ENCODE measurements around the gene OR9A2.

The OR9A2 gene

DNA sequence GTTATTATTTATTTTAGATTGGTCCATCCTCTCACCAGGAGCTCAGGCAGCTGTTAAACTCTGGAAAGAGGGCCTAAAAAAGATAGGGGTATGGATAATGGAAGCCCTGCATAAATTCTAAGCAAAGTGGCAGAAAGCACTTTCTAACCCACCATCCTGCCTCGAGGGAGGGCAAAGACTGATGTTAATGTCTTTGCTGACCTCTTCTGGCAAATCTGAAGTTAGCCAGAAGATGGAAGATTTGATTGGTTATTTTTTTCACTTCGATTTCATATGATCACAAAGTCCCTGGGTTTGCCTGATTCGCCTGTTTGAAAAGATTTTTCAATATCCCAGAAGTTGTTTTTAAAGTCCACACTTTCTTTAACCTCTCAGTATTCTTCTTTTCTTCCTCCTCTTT lies 24.8 kb downstream of the OR9A2 start:
- TF ChIP-seq, protein P1, sequence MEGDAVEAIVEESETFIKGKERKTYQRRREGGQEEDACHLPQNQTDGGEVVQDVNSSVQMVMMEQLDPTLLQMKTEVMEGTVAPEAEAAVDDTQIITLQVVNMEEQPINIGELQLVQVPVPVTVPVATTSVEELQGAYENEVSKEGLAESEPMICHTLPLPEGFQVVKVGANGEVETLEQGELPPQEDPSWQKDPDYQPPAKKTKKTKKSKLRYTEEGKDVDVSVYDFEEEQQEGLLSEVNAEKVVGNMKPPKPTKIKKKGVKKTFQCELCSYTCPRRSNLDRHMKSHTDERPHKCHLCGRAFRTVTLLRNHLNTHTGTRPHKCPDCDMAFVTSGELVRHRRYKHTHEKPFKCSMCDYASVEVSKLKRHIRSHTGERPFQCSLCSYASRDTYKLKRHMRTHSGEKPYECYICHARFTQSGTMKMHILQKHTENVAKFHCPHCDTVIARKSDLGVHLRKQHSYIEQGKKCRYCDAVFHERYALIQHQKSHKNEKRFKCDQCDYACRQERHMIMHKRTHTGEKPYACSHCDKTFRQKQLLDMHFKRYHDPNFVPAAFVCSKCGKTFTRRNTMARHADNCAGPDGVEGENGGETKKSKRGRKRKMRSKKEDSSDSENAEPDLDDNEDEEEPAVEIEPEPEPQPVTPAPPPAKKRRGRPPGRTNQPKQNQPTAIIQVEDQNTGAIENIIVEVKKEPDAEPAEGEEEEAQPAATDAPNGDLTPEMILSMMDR (IDR thresholded peaks at IDR 0.05; ENCODE audit: low read depth, low read length): peak; percentile 19
- no peak for DNase-seq (ENCODE audit: extremely low read depth, low read depth)

DNA sequence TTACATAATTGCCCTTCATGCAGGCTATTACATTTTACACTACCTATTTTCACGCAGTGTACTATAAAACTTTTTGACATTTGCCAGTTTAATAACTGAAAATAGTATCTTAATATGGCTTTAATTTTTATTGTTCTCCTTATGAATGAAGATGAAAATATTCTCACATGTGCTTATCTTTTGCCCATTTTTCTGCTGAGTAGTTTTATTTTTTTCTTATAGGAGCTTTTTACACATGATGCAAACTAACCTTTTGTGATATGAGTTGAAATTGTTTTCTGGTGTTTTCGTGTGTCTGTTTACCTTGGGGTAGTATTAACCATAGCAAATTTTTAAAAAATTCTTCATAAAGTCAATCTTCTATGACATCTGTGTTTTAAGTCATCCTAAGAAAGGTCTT lies 26.3 kb downstream of the OR9A2 start:
- no peak for DNase-seq (ENCODE audit: extremely low read depth, low read depth)
- TF ChIP-seq, protein P1 (IDR thresholded peaks at IDR 0.05; ENCODE audit: low read depth, low read length): no peak

DNA sequence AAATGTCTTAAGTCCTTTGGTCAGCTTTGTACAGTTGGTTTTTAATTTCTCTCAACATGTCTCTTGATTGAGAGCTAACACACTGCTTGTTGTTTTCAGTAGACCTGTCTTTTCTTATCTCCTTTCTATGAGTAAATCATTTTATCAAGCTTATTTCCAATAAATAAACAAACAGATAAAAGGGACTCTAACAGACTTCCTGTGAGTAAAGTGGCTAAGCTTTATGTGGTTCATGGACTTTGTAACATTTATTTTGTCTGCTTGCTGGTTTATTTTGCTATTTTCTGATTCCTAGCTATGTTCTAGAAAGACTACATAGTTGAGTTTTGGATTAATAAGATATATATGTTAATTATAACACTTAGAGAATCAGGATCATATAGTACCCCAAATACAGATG lies 27.1 kb downstream of the OR9A2 start:
- no peak for DNase-seq (ENCODE audit: extremely low read depth, low read depth)
- TF ChIP-seq, protein P1 (IDR thresholded peaks at IDR 0.05; ENCODE audit: low read depth, low read length): no peak

DNA sequence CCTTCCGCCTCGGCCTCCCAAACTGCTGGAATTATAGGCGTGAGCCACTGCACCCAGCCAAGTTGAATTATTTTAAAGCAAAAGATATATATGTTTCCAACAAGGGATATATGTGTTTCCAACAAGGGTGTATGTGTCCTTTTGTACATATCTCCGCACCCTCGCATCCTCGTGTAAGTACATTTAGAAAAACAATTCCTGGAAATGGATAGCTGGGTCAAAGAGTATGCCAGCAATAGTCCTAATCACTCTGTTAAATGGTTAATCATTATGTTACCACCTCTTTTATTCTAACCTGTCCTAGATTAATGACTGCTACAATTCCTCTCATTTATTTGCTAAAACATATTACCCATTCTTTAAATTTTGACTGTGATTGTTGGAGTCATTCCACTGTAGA lies 28.0 kb downstream of the OR9A2 start:
- TF ChIP-seq, protein P1 (IDR thresholded peaks at IDR 0.05; ENCODE audit: low read depth, low read length): no peak
- no peak for DNase-seq (ENCODE audit: extremely low read depth, low read depth)

DNA sequence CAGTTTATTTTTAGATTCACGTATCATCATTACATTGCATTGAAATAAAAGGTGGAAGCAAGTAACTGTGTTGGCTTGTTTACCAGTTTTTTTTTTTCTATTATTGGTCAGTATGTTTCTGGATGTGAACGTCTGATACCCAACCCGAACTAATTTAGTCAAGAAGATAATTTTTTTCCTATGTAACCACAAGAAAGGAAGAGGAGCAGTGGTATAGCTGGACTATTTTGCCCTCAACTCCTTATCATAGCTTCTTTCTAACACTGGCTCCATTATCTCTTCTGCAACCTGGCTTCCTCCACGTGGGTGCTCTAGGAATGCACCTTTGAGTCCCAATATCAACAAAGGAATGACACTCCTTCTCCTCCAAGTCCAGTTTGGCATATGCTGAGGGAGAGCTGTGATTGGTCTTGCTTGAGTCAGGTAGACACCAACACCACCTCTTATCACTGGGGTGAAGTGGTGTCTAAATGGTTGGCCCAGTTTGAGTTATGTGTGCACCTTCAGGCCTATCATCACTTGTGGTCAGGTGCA lies 29.4 kb downstream of the OR9A2 start:
- TF ChIP-seq, protein P1 (IDR thresholded peaks at IDR 0.05; ENCODE audit: low read depth, low read length): no peak

DNA sequence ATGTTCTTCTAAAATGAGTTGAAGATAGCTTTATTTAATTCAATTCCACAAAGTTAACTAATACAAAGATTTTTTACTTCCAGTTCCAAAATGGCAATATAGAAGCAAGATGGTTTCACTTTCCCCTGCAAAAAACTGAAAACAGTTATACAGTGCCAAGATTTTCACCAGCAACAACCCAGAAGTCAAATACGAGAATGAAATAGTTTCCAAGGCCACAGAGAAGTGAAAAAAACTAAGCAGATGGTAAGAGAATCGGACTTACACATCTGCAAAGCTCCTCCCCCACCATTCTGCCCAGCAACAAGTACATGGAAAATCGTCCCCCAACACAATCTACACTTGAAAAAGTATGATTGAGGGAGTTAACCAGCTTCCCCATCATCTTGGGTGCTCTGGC lies 34.5 kb downstream of the OR9A2 start:
- TF ChIP-seq, protein P1 (IDR thresholded peaks at IDR 0.05; ENCODE audit: low read depth, low read length): no peak
- no peak for DNase-seq (ENCODE audit: extremely low read depth, low read depth)

More for the DNA sequence above, 29.4 kb downstream of the OR9A2 start:
- DNase-seq (ENCODE audit: extremely low read depth, low read depth): no peak

DNA sequence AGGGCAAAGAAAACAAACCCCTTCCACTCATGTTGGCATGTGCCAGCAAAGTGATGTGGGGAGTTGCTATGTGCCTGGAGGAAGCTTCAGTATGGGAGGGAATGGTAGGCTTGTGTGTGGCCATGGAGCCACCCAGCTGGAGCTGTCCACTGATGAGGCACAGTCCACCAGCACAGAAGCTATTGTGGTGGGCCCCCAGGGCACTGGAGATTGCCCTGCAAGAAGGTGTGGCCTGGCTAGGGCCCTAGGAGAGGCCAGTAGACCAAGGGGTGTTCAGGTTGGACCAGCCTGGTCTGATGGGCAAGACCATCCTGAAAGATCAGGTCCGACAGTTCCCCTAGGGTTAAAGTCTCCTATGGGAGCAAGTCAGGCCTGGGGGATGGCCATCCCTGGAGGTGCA lies 42.6 kb downstream of the OR9A2 start:
- TF ChIP-seq, protein P1 (IDR thresholded peaks at IDR 0.05; ENCODE audit: low read depth, low read length): no peak
- DNase-seq (ENCODE audit: extremely low read depth, low read depth): no peak

Data from AG09319 (cell line).